Left lung (tissue), 10 donors: ENCODE results near the gene SUFU. TPM values are rescaled to one million over a fixed set of nuclear protein-coding genes. Genes with fewer than 3 reads are reported as not detected.

Experiments
- ATAC-seq: fragments of 200-7000 bp; cut with Tn5 transposase; one replicate; pipeline ENCODE4 v1.9.1; 2020; ENCODE audit warnings: moderate library complexity
- DNase-seq, 4 donors: peaks; one replicate each; pipeline ENCODE4 v3.0.0-alpha.2; 2013 to 2020
- H3K27ac ChIP-seq, 2 donors: fragments of 200-600 bp; sonication (generic) in 1 of 2; one replicate each; pipeline versions ENCODE4 v1.5.0 to v1.8.0; 2020 to 2021
- H3K27me3 ChIP-seq, 2 donors: fragments of 200-600 bp; sonication (generic) in 1 of 2; one replicate each; pipeline versions ENCODE4 v1.5.0 to v1.8.0; 2020 to 2021
- H3K36me3 ChIP-seq, 2 donors: fragments of 200-600 bp; sonication (generic) in 1 of 2; one replicate each; pipeline versions ENCODE4 v1.5.0 to v1.8.0; 2020 to 2021
- H3K4me1 ChIP-seq, 2 donors: fragments of 200-600 bp; one replicate each; pipeline ENCODE4 v1.8.0; 2021
- H3K4me3 ChIP-seq, 2 donors: fragments of 200-600 bp; sonication (generic) in 1 of 2; one replicate each; pipeline versions ENCODE4 v1.5.0 to v1.8.0; 2020 to 2021; ENCODE audit warnings: mild to moderate bottlenecking in 1 of 2
- H3K9me3 ChIP-seq, 2 donors: fragments of 200-600 bp; sonication (generic) in 1 of 2; one replicate each; pipeline versions ENCODE4 v1.5.0 to v1.8.0; 2020 to 2021
- intact Hi-C, 2 donors: fragments of 100-400 bp; cut with DNase I; formaldehyde crosslinking; loops; one replicate each; pipeline versions ENCODE4 v1.11.2 to v1.14.2; 2022
- polyA plus RNA-seq, 6 donors: library from polyadenylated mRNA; unstranded; fragments of 120-200 nt; gene quantifications; one replicate each; pipeline ENCODE4 v1.2.1, GENCODE V29; 2013; ENCODE audit not compliant: insufficient read length in 6 of 6
- total RNA-seq, 2 donors: library from RNA; stranded (reverse); fragmentation: NEBNext Ultra II Directional; extraction: Animal tissue kit (Norgen Biotek cat#: 25700); gene quantifications; one replicate each; pipeline ENCODE4 v1.2.1, GENCODE V29; 2021
- TF ChIP-seq, protein P1 (sequence below), 2 donors: fragments of 200-600 bp; sonication (generic) in 1 of 2; IDR thresholded peaks; one replicate each; pipeline versions ENCODE4 v1.5.0 to v1.8.0; 2021; ENCODE audit warnings: antibody characterized with exemption in 2 of 2
- donor health status: DM: no; HTN: yes; CAD: no.
- donor health status: DM: no; HTN: no; CAD: no.

The SUFU gene
- total and polyA plus RNA-seq, 8 donors: 13.4 to 30.7 (median 27.7) TPM

DNA sequence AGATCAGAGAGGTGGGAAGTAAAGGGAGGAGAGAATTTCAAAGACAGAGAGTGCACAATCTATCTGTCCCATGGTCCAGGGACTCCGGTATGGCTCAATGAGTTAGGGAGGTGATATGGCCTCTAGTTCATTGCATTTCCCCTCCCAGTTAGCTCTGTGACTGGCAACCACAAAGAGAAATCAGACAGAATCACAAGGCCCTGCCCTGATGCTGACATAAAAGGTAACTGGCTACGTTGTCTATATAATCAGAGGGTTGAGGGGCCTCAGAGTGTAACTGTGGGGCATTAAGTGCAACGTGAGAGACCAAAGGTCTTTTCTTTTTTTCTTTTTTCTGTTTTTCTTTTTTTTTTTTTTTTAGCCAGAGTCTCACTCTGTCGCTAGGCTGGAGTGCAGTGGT, 45.1 kb upstream of the SUFU start:
- Histone ChIP-seq H3K27me3 (no peaks in the 10 kb centered on the region), H3K9me3 (no peaks in the 10 kb centered on the region), H3K36me3 (no peaks in the 10 kb centered on the region), H3K4me1 (peaks cover 5 to 67% of the 10 kb centered on the region in 2 donors), H3K4me3 (no peak overlapping the region), H3K27ac (no peak overlapping the region)
- ATAC-seq (no peak), DNase-seq (no peak)
- TF ChIP-seq, protein P1, sequence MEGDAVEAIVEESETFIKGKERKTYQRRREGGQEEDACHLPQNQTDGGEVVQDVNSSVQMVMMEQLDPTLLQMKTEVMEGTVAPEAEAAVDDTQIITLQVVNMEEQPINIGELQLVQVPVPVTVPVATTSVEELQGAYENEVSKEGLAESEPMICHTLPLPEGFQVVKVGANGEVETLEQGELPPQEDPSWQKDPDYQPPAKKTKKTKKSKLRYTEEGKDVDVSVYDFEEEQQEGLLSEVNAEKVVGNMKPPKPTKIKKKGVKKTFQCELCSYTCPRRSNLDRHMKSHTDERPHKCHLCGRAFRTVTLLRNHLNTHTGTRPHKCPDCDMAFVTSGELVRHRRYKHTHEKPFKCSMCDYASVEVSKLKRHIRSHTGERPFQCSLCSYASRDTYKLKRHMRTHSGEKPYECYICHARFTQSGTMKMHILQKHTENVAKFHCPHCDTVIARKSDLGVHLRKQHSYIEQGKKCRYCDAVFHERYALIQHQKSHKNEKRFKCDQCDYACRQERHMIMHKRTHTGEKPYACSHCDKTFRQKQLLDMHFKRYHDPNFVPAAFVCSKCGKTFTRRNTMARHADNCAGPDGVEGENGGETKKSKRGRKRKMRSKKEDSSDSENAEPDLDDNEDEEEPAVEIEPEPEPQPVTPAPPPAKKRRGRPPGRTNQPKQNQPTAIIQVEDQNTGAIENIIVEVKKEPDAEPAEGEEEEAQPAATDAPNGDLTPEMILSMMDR (IDR thresholded peaks at IDR 0.05): no peak
- intact Hi-C loops: no loop called here

DNA sequence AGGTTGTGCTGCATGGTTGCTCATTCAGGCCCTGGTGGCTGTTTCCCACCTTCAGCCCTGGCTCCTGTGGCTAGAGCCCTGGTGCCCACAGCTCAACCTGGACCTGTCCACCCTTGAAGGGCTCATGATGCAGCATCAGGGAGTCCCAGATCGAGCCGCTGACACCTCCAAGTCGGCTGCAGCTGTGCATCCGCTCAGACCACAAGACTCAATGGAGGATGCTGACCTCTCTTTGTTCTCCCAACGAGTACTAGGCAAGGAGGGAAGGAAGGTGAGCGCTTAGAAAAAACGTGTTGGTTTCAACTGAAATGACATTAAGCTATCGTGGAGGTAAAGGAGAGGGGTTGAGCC, 43.0 kb upstream of the SUFU start:
- peak; percentile 4 for ATAC-seq
- H3K36me3 ChIP-seq: no peaks in the 10 kb centered on the region
- intact Hi-C loops: no loop called here
- H3K4me3 ChIP-seq: peak overlapping the region; percentile 42 to 55
- H3K4me1 ChIP-seq: peaks cover 0 to 47% of the 10 kb centered on the region in 2 donors
- no peaks in the 10 kb centered on the region for H3K9me3 ChIP-seq
- no peak for DNase-seq
- H3K27me3 ChIP-seq: no peaks in the 10 kb centered on the region
- H3K27ac ChIP-seq: peak overlapping the region in 1 of 2 donors; percentile 62
- TF ChIP-seq, protein P1 (IDR thresholded peaks at IDR 0.05): no peak

DNA sequence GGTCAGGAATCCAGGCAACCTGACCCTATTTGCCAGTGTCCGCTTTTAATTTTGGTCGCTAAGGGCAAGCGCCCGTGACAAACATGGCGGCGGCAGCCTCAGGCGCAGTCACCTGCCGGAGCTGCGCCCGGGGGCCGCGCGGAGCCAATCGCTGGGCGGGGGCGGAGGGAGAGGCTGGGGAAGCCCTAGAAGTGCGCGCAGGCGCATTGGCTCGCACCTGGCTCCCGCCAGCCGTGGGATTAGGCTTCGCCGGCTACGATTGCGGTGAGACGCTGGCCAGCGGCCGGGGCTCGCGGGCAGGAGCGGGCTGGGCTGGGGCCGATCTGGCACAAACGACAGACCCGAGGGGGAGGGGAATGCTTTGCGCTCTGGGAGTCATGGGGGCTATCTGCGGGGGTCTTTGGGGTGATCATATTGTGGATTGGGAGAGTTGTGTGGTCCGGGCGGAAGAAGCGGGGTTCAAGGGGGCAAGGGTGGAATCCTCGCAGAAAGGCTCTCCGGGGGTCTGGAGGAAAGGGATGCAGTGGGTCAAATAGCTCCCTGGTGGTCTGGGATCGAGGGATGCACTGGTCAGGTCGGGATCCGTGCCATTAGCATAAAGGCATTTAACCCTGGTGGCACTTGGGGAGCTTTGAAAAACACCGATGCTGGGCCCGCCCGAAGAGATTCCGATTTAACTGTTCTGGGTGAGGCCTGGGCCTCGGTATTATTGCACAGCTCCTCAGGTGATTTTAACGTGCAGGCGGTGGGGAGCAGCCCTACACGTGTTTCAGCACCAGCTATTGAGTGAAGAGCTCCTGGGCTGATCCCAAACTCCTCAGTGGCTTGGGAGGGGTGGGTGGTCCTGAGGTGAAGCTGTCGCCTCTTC, 42.4 kb upstream of the SUFU start:
- intact Hi-C loops: no loop called here
- peak; percentile 72 to 99 (median 94) for DNase-seq
- Histone ChIP-seq H3K4me1 (peaks cover 0 to 41% of the 10 kb centered on the region in 2 donors), H3K36me3 (no peaks in the 10 kb centered on the region), H3K4me3 (peak overlapping the region; percentile 42 to 55), H3K9me3 (no peaks in the 10 kb centered on the region), H3K27me3 (no peaks in the 10 kb centered on the region), H3K27ac (peak overlapping the region in 1 of 2 donors; percentile 62)
- TF ChIP-seq, protein P1 (IDR thresholded peaks at IDR 0.05): no peak
- peak; percentile 97 for ATAC-seq

DNA sequence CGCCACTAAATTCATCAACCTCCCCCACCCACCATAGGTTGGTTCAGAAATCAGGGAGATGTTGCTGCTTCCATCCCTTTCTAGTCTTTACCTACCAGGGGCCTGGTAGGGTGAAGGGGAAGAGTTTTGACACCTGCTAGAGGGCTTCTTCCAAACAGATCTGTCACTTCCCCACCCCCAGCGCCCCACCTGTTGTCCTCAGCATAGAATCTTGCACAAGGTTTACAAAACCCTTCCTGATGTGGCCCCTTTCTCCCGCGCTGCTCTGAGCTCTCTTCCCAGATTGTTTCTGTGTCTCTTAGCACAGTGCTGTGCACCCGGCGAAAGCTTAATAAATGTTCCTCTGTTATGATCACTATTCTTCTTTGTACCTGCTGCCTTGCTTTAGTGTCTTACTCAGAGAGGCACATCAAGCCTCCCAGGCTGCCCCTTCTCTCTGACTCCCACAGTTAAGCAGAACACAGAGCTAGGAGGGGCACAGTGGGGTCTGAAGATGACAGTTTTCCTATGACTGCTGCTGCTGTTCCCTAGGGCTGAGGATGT, 41.2 kb upstream of the SUFU start:
- TF ChIP-seq, protein P1 (IDR thresholded peaks at IDR 0.05): no peak

DNA sequence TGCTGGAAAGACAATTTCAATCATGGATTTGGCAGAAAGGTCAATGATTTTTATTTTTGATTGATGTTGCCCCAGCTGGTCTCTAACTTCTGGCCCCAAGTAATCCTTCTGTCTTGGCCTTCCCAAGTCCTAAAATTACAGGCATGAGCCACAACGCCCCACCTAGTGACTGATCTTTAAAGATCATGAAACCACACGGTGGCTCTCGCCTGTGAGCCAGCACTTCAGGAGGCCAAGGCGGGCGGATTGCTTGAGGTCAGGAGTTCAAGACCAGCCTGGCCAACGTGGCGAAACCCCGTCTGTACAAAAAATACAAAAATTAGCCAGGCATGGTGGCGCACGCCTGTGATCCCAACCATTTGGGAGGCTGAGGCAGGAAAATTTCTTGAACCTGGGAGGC, 39.8 kb upstream of the SUFU start:
- peaks cover 4 to 50% of the 10 kb centered on the region in 2 donors for H3K4me1 ChIP-seq
- no peak overlapping the region for H3K4me3 ChIP-seq
- intact Hi-C loops: no loop called here
- peaks cover 0 to 4% of the 10 kb centered on the region in 2 donors for H3K36me3 ChIP-seq
- TF ChIP-seq, protein P1 (IDR thresholded peaks at IDR 0.05): no peak
- no peak overlapping the region for H3K27ac ChIP-seq
- DNase-seq (no peak), ATAC-seq (no peak)
- no peaks in the 10 kb centered on the region for H3K27me3 ChIP-seq
- H3K9me3 ChIP-seq: no peaks in the 10 kb centered on the region

More for the DNA sequence above, 41.2 kb upstream of the SUFU start:
- H3K9me3 ChIP-seq: no peaks in the 10 kb centered on the region
- no peaks in the 10 kb centered on the region for H3K36me3 ChIP-seq
- peak overlapping the region in 1 of 2 donors; percentile 7 for H3K27ac ChIP-seq
- intact Hi-C loops: no loop called here
- H3K4me1 ChIP-seq: peaks cover 0 to 36% of the 10 kb centered on the region in 2 donors
- H3K27me3 ChIP-seq: no peaks in the 10 kb centered on the region
- no peak for DNase-seq
- no peak for ATAC-seq
- peak overlapping the region in 1 of 2 donors; percentile 55 for H3K4me3 ChIP-seq
